ENCODE results near the gene BCL6B. TPM values are rescaled to one million over a fixed set of nuclear protein-coding genes. Genes with fewer than 3 reads are reported as not detected.

The BCL6B gene
- total RNA-seq, 3 donors from 2014 or later, result 1.4 to 5.9 (median 4.1) TPM

GRCh38 chr17:6996256-6997011 is 26.4 kb upstream of the BCL6B start:
- Histone ChIP-seq H3K4me3 (peak overlapping the region; percentile 21 to 66 (median 47)), H3K27ac (no peak overlapping the region), H3K36me3 (peaks cover 8% of the 10 kb centered on the region), H3K9me3 (no peaks in the 10 kb centered on the region), H3K4me1 (peaks cover 0 to 6% of the 10 kb centered on the region in 2 donors), H3K27me3 (no peaks in the 10 kb centered on the region)
- TF ChIP-seq POLR2AphosphoS5 (IDR thresholded peaks at IDR 0.05) (no peak), CTCF (IDR thresholded peaks at IDR 0.05) (no peak), POLR2A (IDR thresholded peaks at IDR 0.05) (no peak)
- intact Hi-C loops (cut with DNase I; ENCODE audit: low total_unique reads), result no loop called here
- no peak for DNase-seq (ENCODE audit: low spot score in 2 of 2)

- TF ChIP-seq POLR2A (IDR thresholded peaks at IDR 0.05), result no peak
- no peak for TF ChIP-seq CTCF (IDR thresholded peaks at IDR 0.05)
- TF ChIP-seq POLR2AphosphoS5 (IDR thresholded peaks at IDR 0.05), result no peak
- no peak overlapping the region for H3K4me3 ChIP-seq
- H3K4me1 ChIP-seq, result peaks cover 0 to 6% of the 10 kb centered on the region in 2 donors
- no peak overlapping the region for H3K27ac ChIP-seq
- intact Hi-C loops (cut with DNase I; ENCODE audit: low total_unique reads), result no loop called here
- no peaks in the 10 kb centered on the region for H3K9me3 ChIP-seq
- DNase-seq (ENCODE audit: low spot score in 2 of 2), result no peak
- peaks cover 8% of the 10 kb centered on the region for H3K36me3 ChIP-seq
- H3K27me3 ChIP-seq, result no peaks in the 10 kb centered on the region
Observed at GRCh38 chr17:6997171-6997570, 25.7 kb upstream of the BCL6B start.

- Histone ChIP-seq H3K4me1 (peaks cover 0 to 6% of the 10 kb centered on the region in 2 donors), H3K4me3 (no peak overlapping the region), H3K27ac (no peak overlapping the region), H3K9me3 (no peaks in the 10 kb centered on the region), H3K27me3 (no peaks in the 10 kb centered on the region), H3K36me3 (peaks cover 8% of the 10 kb centered on the region)
- no peak for DNase-seq (ENCODE audit: low spot score in 2 of 2)
- TF ChIP-seq POLR2AphosphoS5 (IDR thresholded peaks at IDR 0.05) (no peak), POLR2A (IDR thresholded peaks at IDR 0.05) (no peak), CTCF (IDR thresholded peaks at IDR 0.05) (no peak)
- intact Hi-C loops (cut with DNase I; ENCODE audit: low total_unique reads), result no loop called here
Observed at GRCh38 chr17:6998855-6999508, 23.9 kb upstream of the BCL6B start.

- no peak for DNase-seq (ENCODE audit: low spot score in 2 of 2)
- H3K4me3 ChIP-seq, result no peak overlapping the region
- no peaks in the 10 kb centered on the region for H3K9me3 ChIP-seq
- H3K27ac ChIP-seq, result no peak overlapping the region
- peaks cover 8% of the 10 kb centered on the region for H3K36me3 ChIP-seq
- intact Hi-C loops (cut with DNase I; ENCODE audit: low total_unique reads), result loop anchor here (10.0 kb wide), 1 partner anchor 87 kb away; no protein-coding TSS in a partner anchor
- no peaks in the 10 kb centered on the region for H3K4me1 ChIP-seq
- TF ChIP-seq POLR2A (IDR thresholded peaks at IDR 0.05) (no peak), CTCF (IDR thresholded peaks at IDR 0.05) (peak in 2 of 3 donors; percentile 13 to 18), POLR2AphosphoS5 (IDR thresholded peaks at IDR 0.05) (no peak)
- H3K27me3 ChIP-seq, result no peaks in the 10 kb centered on the region
Observed at GRCh38 chr17:7001318-7001961, 21.4 kb upstream of the BCL6B start.
